Mesendoderm (in vitro differentiated cells): Measurements from ENCODE around the gene SSBP2.
"Not testable (repeated sequence)": the region's sequence is repeated elsewhere in the genome, so short reads cannot be mapped to it uniquely, and the experiment has no call there.

Source experiments
- DNase-seq: peaks from one replicate; pipeline ENCODE4 v3.0.0; 2013
- H2AK5ac ChIP-seq: 2 replicates; pipeline ENCODE4 v1.6.1; 2013; ENCODE audit warnings: low read length, inconsistent platforms
- H2BK120ac ChIP-seq: 2 replicates; pipeline ENCODE4 v1.6.1; 2013; ENCODE audit warnings: low read depth, mild to moderate bottlenecking, low read length, moderate library complexity, mixed read lengths
- H2BK15ac ChIP-seq: replicated peaks from 2 replicates; pipeline ENCODE4 v1.6.1; 2013; ENCODE audit warnings: low read depth, mild to moderate bottlenecking, moderate library complexity
- H2BK5ac ChIP-seq: 2 replicates; pipeline ENCODE4 v1.6.1; 2013; ENCODE audit warnings: low read length, inconsistent platforms
- H3K18ac ChIP-seq: 2 replicates; pipeline ENCODE4 v1.6.1; 2013; ENCODE audit warnings: mild to moderate bottlenecking, low read length, mixed read lengths
- H3K23ac ChIP-seq: one replicate; pipeline ENCODE4 v1.6.1; 2013; ENCODE audit warnings: low read length
- H3K27ac ChIP-seq: 2 replicates; pipeline ENCODE4 v1.5.1; 2013; ENCODE audit warnings: low read depth, mild to moderate bottlenecking, inconsistent platforms, low read length, moderate library complexity
- H3K27me3 ChIP-seq: 2 replicates; pipeline ENCODE4 v1.6.1; 2013; ENCODE audit warnings: low read length, control low read depth, mild to moderate bottlenecking, inconsistent platforms; ENCODE audit not compliant: insufficient read depth, poor library complexity
- H3K36me3 ChIP-seq: 2 replicates; pipeline ENCODE4 v1.6.1; 2013; ENCODE audit warnings: low read length, inconsistent platforms; ENCODE audit not compliant: control insufficient read depth, insufficient read depth
- H3K4ac ChIP-seq: one replicate; pipeline ENCODE4 v1.6.1; 2013; ENCODE audit warnings: low read depth, mild to moderate bottlenecking, low read length, moderate library complexity
- H3K4me1 ChIP-seq: 2 replicates; pipeline ENCODE4 v1.6.1; 2013; ENCODE audit warnings: low read depth, low read length, inconsistent platforms; ENCODE audit not compliant: control insufficient read depth
- H3K4me2 ChIP-seq: 2 replicates; pipeline ENCODE4 v1.6.1; 2013; ENCODE audit warnings: low read length
- H3K4me3 ChIP-seq: 2 replicates; pipeline ENCODE4 v1.5.1; 2013; ENCODE audit warnings: mild to moderate bottlenecking, low read length
- H3K56ac ChIP-seq: one replicate; pipeline ENCODE4 v1.6.1; 2013; ENCODE audit warnings: low read length
- H3K79me1 ChIP-seq: 2 replicates; pipeline ENCODE4 v1.6.1; 2013; ENCODE audit warnings: low read length, inconsistent platforms
- H3K79me2 ChIP-seq: 2 replicates; pipeline ENCODE4 v1.6.1; 2013; ENCODE audit warnings: mild to moderate bottlenecking, low read length; ENCODE audit not compliant: control insufficient read depth, insufficient read depth
- H3K9ac ChIP-seq: 2 replicates; pipeline ENCODE4 v1.6.1; 2013; ENCODE audit warnings: low read length, inconsistent platforms
- H4K5ac ChIP-seq: one replicate; pipeline ENCODE4 v1.6.1; 2013; ENCODE audit warnings: low read length
- H4K8ac ChIP-seq: one replicate; pipeline ENCODE4 v1.6.1; 2013; ENCODE audit warnings: low read depth, mild to moderate bottlenecking, control low read depth, low read length, moderate library complexity
- WGBS: extraction: QIAGEN DNeasy Blood & Tissue Kit; methylation state at CpG from one replicate; pipeline ENCODE4 v1.1.7; 2013; ENCODE audit warnings: low lambda C conversion rate, missing lambda C conversion rate; ENCODE audit not compliant: insufficient coverage; ENCODE audit errors: extremely low coverage; 5-methylcytosine and 5-hydroxymethylcytosine counted together

SSBP2 gene

DNA sequence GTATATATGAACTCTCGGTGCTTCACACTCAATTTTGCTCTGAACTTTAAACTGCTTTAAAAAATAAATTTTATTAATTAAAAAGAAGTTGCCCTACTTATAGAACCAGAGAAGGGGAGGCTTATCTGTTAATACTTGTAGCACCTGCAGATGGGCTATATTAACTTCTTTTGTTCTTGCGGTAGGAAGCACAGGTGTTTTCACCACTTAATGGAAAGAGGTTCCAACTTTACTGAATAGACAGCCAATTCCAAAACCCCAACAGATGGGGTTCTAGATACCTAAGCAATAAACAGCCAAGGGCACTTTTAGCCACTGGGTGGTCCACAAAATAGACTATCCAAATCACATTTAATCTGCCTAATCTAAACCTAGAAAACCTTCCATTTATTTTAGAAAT is 65.4 kb downstream of the SSBP2 start:
- WGBS, result no CpG with 5 or more reads among the region's 2 CpGs

DNA sequence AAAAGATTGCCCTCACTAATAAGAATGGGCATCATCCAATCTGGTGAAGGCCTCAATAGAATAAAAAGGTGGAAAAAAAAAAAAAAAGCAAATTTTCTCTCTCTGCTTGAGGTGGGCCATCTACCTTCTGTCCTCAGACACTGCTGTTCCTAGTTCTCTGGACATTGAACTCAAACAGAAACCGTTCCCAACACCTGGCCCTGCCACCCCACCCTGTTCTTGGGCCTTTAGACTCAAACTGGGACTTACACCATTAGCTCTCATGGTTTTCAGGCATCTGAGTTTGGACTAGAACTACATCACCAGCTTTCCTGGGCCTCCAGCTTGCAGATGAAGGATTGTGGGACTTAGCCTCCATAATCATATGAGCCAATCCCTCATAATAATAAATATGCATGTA is 71.0 kb downstream of the SSBP2 start:
- no peak overlapping the region for H3K9ac ChIP-seq
- no peak overlapping the region for H3K18ac ChIP-seq
- H3K23ac ChIP-seq, result no peak overlapping the region
- H3K79me1 ChIP-seq, result no peaks in the 10 kb centered on the region
- no peak overlapping the region for H4K5ac ChIP-seq
- no peak overlapping the region for H2BK5ac ChIP-seq
- no peak overlapping the region for H4K8ac ChIP-seq
- no peak overlapping the region for H3K4ac ChIP-seq
- no peaks in the 10 kb centered on the region for H3K36me3 ChIP-seq
- no peak overlapping the region for H2AK5ac ChIP-seq
- DNase-seq, result no peak
- no peak overlapping the region for H3K4me2 ChIP-seq
- no CpG with 5 or more reads among the region's 1 CpG for WGBS
- no peak overlapping the region for H3K4me3 ChIP-seq
- no peak overlapping the region for H2BK120ac ChIP-seq
- no peaks in the 10 kb centered on the region for H3K4me1 ChIP-seq
- H3K79me2 ChIP-seq, result no peaks in the 10 kb centered on the region
- H3K56ac ChIP-seq, result no peak overlapping the region
- no peak overlapping the region for H3K27ac ChIP-seq
- no peak overlapping the region for H2BK15ac ChIP-seq
- H3K27me3 ChIP-seq, result no peaks in the 10 kb centered on the region

More for the DNA sequence above, 65.4 kb downstream of the SSBP2 start:
- H3K23ac ChIP-seq, result no peak overlapping the region
- no peak for DNase-seq
- no peak overlapping the region for H3K4ac ChIP-seq
- H3K56ac ChIP-seq, result no peak overlapping the region
- no peaks in the 10 kb centered on the region for H3K4me1 ChIP-seq
- no peak overlapping the region for H3K9ac ChIP-seq
- H2BK15ac ChIP-seq, result no peak overlapping the region
- no peaks in the 10 kb centered on the region for H3K79me2 ChIP-seq
- H4K8ac ChIP-seq, result no peak overlapping the region
- H2BK120ac ChIP-seq, result no peak overlapping the region
- H3K27ac ChIP-seq, result no peak overlapping the region
- no peaks in the 10 kb centered on the region for H3K27me3 ChIP-seq
- H3K36me3 ChIP-seq, result no peaks in the 10 kb centered on the region
- no peaks in the 10 kb centered on the region for H3K79me1 ChIP-seq
- no peak overlapping the region for H3K4me3 ChIP-seq
- H2BK5ac ChIP-seq, result no peak overlapping the region
- H2AK5ac ChIP-seq, result no peak overlapping the region
- no peak overlapping the region for H3K18ac ChIP-seq
- no peak overlapping the region for H3K4me2 ChIP-seq
- no peak overlapping the region for H4K5ac ChIP-seq

DNA sequence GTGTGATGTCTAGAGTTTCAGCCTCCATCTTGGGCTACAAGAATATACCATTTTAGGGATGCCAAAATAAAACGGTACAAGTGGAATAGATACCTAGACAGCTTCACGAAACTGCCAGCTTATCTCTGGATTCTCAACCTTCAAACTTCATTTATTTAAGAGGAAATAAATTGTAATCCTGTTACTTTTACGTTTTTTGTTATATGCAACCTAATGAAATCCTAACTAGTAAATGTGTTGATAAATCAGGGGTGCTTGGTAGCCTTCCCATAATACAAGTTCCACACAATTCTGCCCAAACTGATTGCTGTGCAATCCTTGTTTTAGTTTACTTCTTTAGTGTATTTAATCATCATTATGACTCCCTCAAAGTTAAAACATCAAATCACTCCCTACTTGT is 75.5 kb downstream of the SSBP2 start:
- H3K9ac ChIP-seq, result no peak overlapping the region
- H3K27me3 ChIP-seq, result no peaks in the 10 kb centered on the region
- H2AK5ac ChIP-seq, result no peak overlapping the region
- no peak overlapping the region for H3K18ac ChIP-seq
- H3K36me3 ChIP-seq, result no peaks in the 10 kb centered on the region
- H3K79me1 ChIP-seq, result no peaks in the 10 kb centered on the region
- no CpG with 5 or more reads among the region's 3 CpGs for WGBS
- no peaks in the 10 kb centered on the region for H3K79me2 ChIP-seq
- no peak overlapping the region for H2BK120ac ChIP-seq
- H3K4me2 ChIP-seq, result no peak overlapping the region
- no peak for DNase-seq
- H2BK15ac ChIP-seq, result no peak overlapping the region
- no peak overlapping the region for H3K4me3 ChIP-seq
- no peak overlapping the region for H3K23ac ChIP-seq
- H3K56ac ChIP-seq, result no peak overlapping the region
- H4K5ac ChIP-seq, result no peak overlapping the region
- H4K8ac ChIP-seq, result no peak overlapping the region
- H3K4ac ChIP-seq, result no peak overlapping the region
- no peak overlapping the region for H3K27ac ChIP-seq
- H2BK5ac ChIP-seq, result no peak overlapping the region
- H3K4me1 ChIP-seq, result no peaks in the 10 kb centered on the region

DNA sequence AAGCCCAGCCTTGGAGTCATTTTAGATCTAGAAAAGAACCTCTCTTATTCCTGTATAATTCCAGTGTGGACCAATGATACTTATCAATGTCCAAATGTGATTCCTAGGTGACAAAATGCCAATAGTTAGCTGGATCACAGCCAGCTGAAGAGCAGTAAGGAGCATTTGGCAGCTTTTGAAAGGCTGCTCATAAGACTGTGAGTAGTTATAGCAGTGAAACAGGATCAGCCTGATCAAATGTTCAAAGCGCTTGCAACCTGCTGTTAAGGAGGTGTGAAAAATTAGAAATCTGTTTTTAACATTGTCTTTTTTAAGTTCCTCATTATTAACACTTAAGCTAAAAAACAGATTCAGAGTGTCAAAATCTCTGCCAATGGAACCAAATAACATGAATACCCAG is 85.1 kb downstream of the SSBP2 start:
- Histone ChIP-seq H2AK5ac (no peak overlapping the region), H3K18ac (no peak overlapping the region), H3K36me3 (no peaks in the 10 kb centered on the region), H3K23ac (no peak overlapping the region), H3K9ac (no peak overlapping the region), H3K4ac (no peak overlapping the region), H2BK5ac (no peak overlapping the region), H3K27me3 (no peaks in the 10 kb centered on the region), H3K27ac (no peak overlapping the region), H3K4me2 (no peak overlapping the region), H4K8ac (no peak overlapping the region), H2BK15ac (no peak overlapping the region), H4K5ac (no peak overlapping the region), H3K79me2 (no peaks in the 10 kb centered on the region), H3K56ac (no peak overlapping the region), H3K4me1 (no peaks in the 10 kb centered on the region), H3K4me3 (no peak overlapping the region), H3K79me1 (no peaks in the 10 kb centered on the region), H2BK120ac (no peak overlapping the region)
- no CpG with 5 or more reads among the region's 1 CpG for WGBS
- DNase-seq, result no peak

DNA sequence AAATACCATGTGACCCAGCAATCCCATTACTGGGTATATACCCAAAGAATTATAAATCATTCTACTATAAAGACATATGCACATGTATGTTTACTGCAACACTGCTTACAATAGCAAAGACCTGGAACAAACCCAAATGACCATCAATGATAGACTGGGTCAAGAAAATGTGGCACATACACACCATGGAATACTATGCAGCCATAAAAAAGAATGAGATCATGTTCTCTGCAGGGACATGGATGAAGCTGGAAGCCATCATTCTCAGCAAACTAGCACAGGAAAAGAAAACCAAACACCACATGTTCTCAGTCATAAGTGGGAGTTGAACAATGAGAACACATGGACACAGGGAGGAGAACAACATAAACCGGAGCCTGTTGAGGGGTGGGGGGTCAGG is 90.3 kb downstream of the SSBP2 start:
- not testable (repeated sequence) for DNase-seq, H2BK120ac ChIP-seq, H4K5ac ChIP-seq, H4K8ac ChIP-seq, H3K79me2 ChIP-seq, H3K56ac ChIP-seq, H3K4ac ChIP-seq, H3K27ac ChIP-seq, H2BK5ac ChIP-seq, H3K79me1 ChIP-seq, H3K4me1 ChIP-seq, H3K36me3 ChIP-seq, H2BK15ac ChIP-seq, H3K27me3 ChIP-seq, H2AK5ac ChIP-seq, H3K4me2 ChIP-seq, H3K9ac ChIP-seq, H3K18ac ChIP-seq, H3K4me3 ChIP-seq, H3K23ac ChIP-seq
- no CpG with 5 or more reads among the region's 1 CpG for WGBS

DNA sequence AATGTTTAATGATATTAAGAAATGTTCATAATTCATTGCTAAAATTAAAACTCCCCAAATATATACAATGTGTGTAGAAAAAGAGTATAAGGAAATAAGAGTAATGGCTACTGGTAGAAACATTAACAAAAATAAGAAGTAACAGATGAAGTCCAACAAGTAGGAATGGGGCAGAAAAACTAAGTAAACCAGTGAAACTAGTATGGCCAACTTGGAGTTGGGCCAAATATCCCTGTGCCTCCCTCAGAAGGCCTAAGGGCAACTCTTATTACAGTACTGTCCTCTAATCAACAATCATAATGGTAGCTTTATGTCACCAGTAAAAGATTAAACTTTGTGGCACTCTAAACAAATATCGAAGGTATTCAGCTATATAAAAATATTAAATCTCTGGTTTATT is 93.5 kb downstream of the SSBP2 start:
- Histone ChIP-seq H3K79me2 (no peaks in the 10 kb centered on the region), H3K36me3 (no peaks in the 10 kb centered on the region), H4K5ac (no peak overlapping the region), H3K27ac (no peak overlapping the region), H2AK5ac (no peak overlapping the region), H4K8ac (no peak overlapping the region), H3K4me3 (no peak overlapping the region), H3K79me1 (no peaks in the 10 kb centered on the region), H3K27me3 (no peaks in the 10 kb centered on the region), H3K56ac (no peak overlapping the region), H3K23ac (no peak overlapping the region), H3K9ac (no peak overlapping the region), H2BK120ac (no peak overlapping the region), H3K18ac (no peak overlapping the region), H3K4ac (no peak overlapping the region), H2BK15ac (no peak overlapping the region), H3K4me2 (no peak overlapping the region), H3K4me1 (no peaks in the 10 kb centered on the region), H2BK5ac (no peak overlapping the region)
- no CpG with 5 or more reads among the region's 1 CpG for WGBS
- no peak for DNase-seq
